Measurements from ENCODE around the gene SREBF1.

- TF ChIP-seq CTCF (IDR thresholded peaks at IDR 0.05) (no peak), POLR2A (IDR thresholded peaks at IDR 0.05) (no peak), EP300 (IDR thresholded peaks at IDR 0.05) (no peak)
These were observed 73.7 kb downstream of the SREBF1 start for GRCh38 chr17:17763136-17763535.

All from tibial nerve (tissue), 4 donors.